ENCODE measurements around the gene DUSP28. TPM values are rescaled to one million over a fixed set of nuclear protein-coding genes. Genes with fewer than 3 reads are reported as not detected.
A peak's percentile ranks its signal among the peaks of the same experiment; 100 is the strongest.

DUSP28 gene
- total RNA-seq, 6 donors from 2014 or later: 3.2 to 30.4 (median 5.7) TPM

DNA sequence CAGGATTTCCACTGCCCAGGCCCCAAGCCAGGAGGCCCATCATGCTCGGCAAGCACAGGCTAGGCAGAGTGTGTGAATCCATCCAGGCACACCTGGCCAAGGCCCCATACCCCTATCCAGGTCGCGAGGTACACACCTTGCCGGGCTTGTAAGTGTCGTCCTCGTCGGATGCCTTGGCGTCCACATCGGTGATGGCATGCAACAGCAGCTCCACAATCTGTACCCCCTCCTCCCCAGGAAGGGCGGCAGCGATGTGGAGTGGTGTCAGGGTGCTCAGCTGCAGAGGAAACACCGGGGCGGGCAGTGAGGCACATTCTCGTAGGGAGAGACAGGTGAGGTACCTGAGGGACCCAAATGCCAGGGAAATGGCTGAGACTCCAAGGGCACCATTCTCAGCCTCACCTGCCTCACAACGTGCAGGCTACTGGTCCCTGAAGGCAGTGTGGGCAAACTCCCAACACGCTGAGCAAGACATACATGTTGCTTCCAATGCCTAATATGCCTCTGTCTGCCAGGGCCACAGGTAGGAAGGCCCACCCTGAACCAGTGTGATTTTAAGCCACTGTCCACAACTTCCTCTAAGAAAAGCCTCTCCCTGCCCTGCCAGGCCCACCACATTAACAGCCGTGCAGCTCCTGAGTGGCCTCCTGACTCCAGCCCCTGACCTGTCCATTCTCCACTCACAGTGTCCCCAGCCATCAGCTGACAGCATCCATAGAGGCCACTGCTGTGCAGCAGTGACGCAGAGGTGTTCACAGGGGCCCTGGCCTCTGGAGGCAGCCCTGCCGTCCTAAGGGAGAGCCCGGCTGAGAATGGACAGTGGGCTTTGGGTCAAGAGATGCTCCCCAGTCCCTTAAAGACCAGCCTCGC is 47.3 kb upstream of the DUSP28 start:
- Histone ChIP-seq H3K4me3 (no peak overlapping the region), H3K4me1 (peaks cover 0 to 7% (median 5%) of the 10 kb centered on the region in 4 donors), H3K27ac (no peak overlapping the region), H3K36me3 (peaks cover 0 to 26% (median 15%) of the 10 kb centered on the region in 4 donors), H3K9me3 (no peaks in the 10 kb centered on the region), H3K27me3 (no peaks in the 10 kb centered on the region)
- ATAC-seq (ENCODE audit: low FRiP score in 2 of 2) (no peak), DNase-seq (peak; percentile 14 to 38)
- 92 to 95% methylated on average over 9 to 21 of the region's 21 CpGs for WGBS, 2 donors
- TF ChIP-seq CTCF (IDR thresholded peaks at IDR 0.05) (no peak), POLR2A (IDR thresholded peaks at IDR 0.05) (no peak), EP300 (IDR thresholded peaks at IDR 0.05) (no peak), POLR2AphosphoS5 (IDR thresholded peaks at IDR 0.05) (no peak)

- Histone ChIP-seq H3K27ac (no peak overlapping the region), H3K9me3 (no peaks in the 10 kb centered on the region), H3K4me3 (no peak overlapping the region), H3K27me3 (no peaks in the 10 kb centered on the region), H3K36me3 (peaks cover 0 to 26% (median 15%) of the 10 kb centered on the region in 4 donors), H3K4me1 (peaks cover 0 to 7% (median 5%) of the 10 kb centered on the region in 4 donors)
- peak; percentile 80 to 94 (median 92) for TF ChIP-seq CTCF (IDR thresholded peaks at IDR 0.05)
- TF ChIP-seq POLR2AphosphoS5 (IDR thresholded peaks at IDR 0.05): no peak
- peak; percentile 93 to 95 for DNase-seq
- peak; percentile 88 to 95 for ATAC-seq (ENCODE audit: low FRiP score in 2 of 2)
- WGBS, 2 donors: 35 to 47% methylated on average over 10 to 13 of the region's 13 CpGs
Measured at GRCh38 chr2:240513549-240514287, 46.4 kb upstream of the DUSP28 start.

DNA sequence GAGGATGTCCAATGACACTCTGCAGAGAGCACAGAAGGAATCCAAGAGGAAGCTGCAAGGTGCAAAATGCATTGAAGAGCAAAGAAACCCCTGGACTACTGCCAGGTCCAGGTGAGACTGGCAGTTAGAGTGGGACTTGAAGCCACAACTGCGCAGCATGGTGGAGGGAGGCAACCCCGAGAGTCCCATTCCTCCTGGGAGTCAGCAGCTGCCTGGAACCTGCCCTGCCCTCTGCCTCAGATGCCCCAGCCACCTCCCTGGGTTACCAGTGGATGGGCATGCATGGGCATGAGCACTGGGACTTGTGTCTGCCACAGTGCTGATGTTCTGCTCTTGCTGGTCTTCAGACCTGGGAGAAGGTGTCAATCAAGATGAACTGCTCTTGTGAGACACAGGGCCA is 45.5 kb upstream of the DUSP28 start:
- DNase-seq (peak; percentile 7 to 30), ATAC-seq (ENCODE audit: low FRiP score in 2 of 2) (no peak)
- Histone ChIP-seq H3K4me3 (no peak overlapping the region), H3K27ac (no peak overlapping the region), H3K27me3 (no peaks in the 10 kb centered on the region), H3K9me3 (no peaks in the 10 kb centered on the region), H3K36me3 (peaks cover 0 to 22% (median 13%) of the 10 kb centered on the region in 4 donors), H3K4me1 (peaks cover 0 to 7% (median 5%) of the 10 kb centered on the region in 4 donors)
- no peak for TF ChIP-seq CTCF (IDR thresholded peaks at IDR 0.05)
- no peak for TF ChIP-seq POLR2AphosphoS5 (IDR thresholded peaks at IDR 0.05)
- no peak for TF ChIP-seq EP300 (IDR thresholded peaks at IDR 0.05)
- TF ChIP-seq POLR2A (IDR thresholded peaks at IDR 0.05): no peak
- WGBS, 2 donors: 86 to 100% methylated on average over 2 of the region's 2 CpGs

GRCh38 chr2:240517342-240517741 is 42.8 kb upstream of the DUSP28 start:
- no peaks in the 10 kb centered on the region for H3K27me3 ChIP-seq
- WGBS, 2 donors: 96 to 97% methylated on average over 4 of the region's 4 CpGs
- H3K4me3 ChIP-seq: no peak overlapping the region
- DNase-seq (peak in 1 of 2 donors; percentile 11), ATAC-seq (ENCODE audit: low FRiP score in 2 of 2) (no peak)
- H3K27ac ChIP-seq: no peak overlapping the region
- peaks cover 0 to 5% (median 2%) of the 10 kb centered on the region in 4 donors for H3K36me3 ChIP-seq
- peaks cover 3 to 17% (median 7%) of the 10 kb centered on the region in 4 donors for H3K4me1 ChIP-seq
- TF ChIP-seq POLR2AphosphoS5 (IDR thresholded peaks at IDR 0.05) (no peak), EP300 (IDR thresholded peaks at IDR 0.05) (no peak), CTCF (IDR thresholded peaks at IDR 0.05) (no peak), POLR2A (IDR thresholded peaks at IDR 0.05) (no peak)
- no peaks in the 10 kb centered on the region for H3K9me3 ChIP-seq
